MM.1S (cell line): ENCODE measurements around the gene BTK.

Experiments
- DNase-seq: peaks from one replicate; pipeline ENCODE4 v3.0.0-alpha.2; 2015
- H2AFZ ChIP-seq: fragments of 300-600 bp; sonication (generic); 2 replicates; pipeline ENCODE4 v1.6.0; 2016; ENCODE audit warnings: antibody characterized with exemption, low read length
- H3F3A ChIP-seq: fragments of 300-600 bp; sonication (generic); 2 replicates; pipeline ENCODE4 v1.6.1; 2016; ENCODE audit warnings: mild to moderate bottlenecking, antibody characterized with exemption, low read length, moderate library complexity, mixed read lengths; ENCODE audit not compliant: insufficient read depth
- H3K27ac ChIP-seq: fragments of 300-600 bp; sonication (generic); 2 replicates; pipeline ENCODE4 v1.5.1; 2016; ENCODE audit warnings: mild to moderate bottlenecking, low read length
- H3K27me3 ChIP-seq: fragments of 300-600 bp; sonication (generic); replicated peaks from 2 replicates; pipeline ENCODE4 v1.6.0; 2016; ENCODE audit warnings: low read length; ENCODE audit not compliant: insufficient read depth
- H3K36me3 ChIP-seq: fragments of 300-600 bp; sonication (generic); replicated peaks from 2 replicates; pipeline ENCODE4 v1.6.1; 2016; ENCODE audit warnings: mild to moderate bottlenecking, low read length, mixed read lengths; ENCODE audit not compliant: insufficient read depth
- H3K4me1 ChIP-seq: fragments of 300-600 bp; sonication (generic); 2 replicates; pipeline ENCODE4 v1.6.1; 2016; ENCODE audit warnings: low read length, mixed read lengths
- H3K4me2 ChIP-seq: fragments of 300-600 bp; sonication (generic); 2 replicates; pipeline ENCODE4 v1.6.0; 2016; ENCODE audit warnings: low read depth, low read length
- H3K4me3 ChIP-seq: fragments of 300-600 bp; sonication (generic); 2 replicates; pipeline ENCODE4 v1.5.1; 2016; ENCODE audit warnings: low read length, mixed read lengths
- H3K79me2 ChIP-seq: fragments of 300-600 bp; sonication (generic); 2 replicates; pipeline ENCODE4 v1.6.1; 2016; ENCODE audit warnings: mixed run types, low read length, mixed read lengths
- H3K9ac ChIP-seq: fragments of 300-600 bp; sonication (generic); 2 replicates; pipeline ENCODE4 v1.6.1; 2016; ENCODE audit warnings: low read length, mixed read lengths
- H3K9me2 ChIP-seq: fragments of 300-600 bp; sonication (generic); replicated peaks from 2 replicates; pipeline ENCODE4 v1.6.1; 2016; ENCODE audit warnings: mild to moderate bottlenecking, low read length, mixed read lengths; ENCODE audit not compliant: insufficient read depth
- H3K9me3 ChIP-seq: fragments of 300-600 bp; sonication (generic); replicated peaks from 2 replicates; pipeline ENCODE4 v1.6.1; 2016; ENCODE audit warnings: mild to moderate bottlenecking, low read length, mixed read lengths; ENCODE audit not compliant: insufficient read depth
- H4K20me1 ChIP-seq: fragments of 300-600 bp; sonication (generic); 2 replicates; pipeline ENCODE4 v1.6.1; 2016; ENCODE audit warnings: mild to moderate bottlenecking, low read length, moderate library complexity, mixed read lengths; ENCODE audit not compliant: insufficient read depth
- CTCF ChIP-seq: fragments of 300-600 bp; sonication (generic); IDR thresholded peaks from 2 replicates; pipeline ENCODE4 v1.5.1; 2016; ENCODE audit warnings: antibody characterized with exemption, low read length, mixed read lengths
- EZH2 ChIP-seq: fragments of 300-600 bp; sonication (generic); optimal IDR thresholded peaks from 2 replicates; pipeline ENCODE3; 2017; ENCODE audit warnings: low read depth, mild to moderate bottlenecking, antibody characterized with exemption, low read length, mixed read lengths
- EZH2phosphoT487 ChIP-seq: fragments of 300-600 bp; sonication (generic); IDR thresholded peaks from 2 replicates; pipeline ENCODE4 v1.6.1; 2018; ENCODE audit warnings: antibody characterized with exemption, low read length

BTK gene

GRCh38 chrX:101370888-101371504 is 15.0 kb downstream of the BTK start:
- peaks cover 14% of the 10 kb centered on the region for H3K4me1 ChIP-seq
- no peaks in the 10 kb centered on the region for H3K9me3 ChIP-seq
- H3K9me2 ChIP-seq: no peaks in the 10 kb centered on the region
- H2AFZ ChIP-seq: 0 out of 2 replicates have a peak overlapping the region, but pooled peaks have one; percentile 30
- H3K27ac ChIP-seq: peak overlapping the region; percentile 38; the same call in 1 of the 2 replicates
- H3K4me3 ChIP-seq: no peak overlapping the region
- H3K27me3 ChIP-seq: no peaks in the 10 kb centered on the region
- no peaks in the 10 kb centered on the region for H3F3A ChIP-seq
- no peaks in the 10 kb centered on the region for H4K20me1 ChIP-seq
- H3K79me2 ChIP-seq: no peaks in the 10 kb centered on the region
- no peak for TF ChIP-seq EZH2
- TF ChIP-seq CTCF: no peak
- DNase-seq: peak; percentile 21
- no peak overlapping the region for H3K9ac ChIP-seq
- H3K36me3 ChIP-seq: no peaks in the 10 kb centered on the region
- no peak overlapping the region; the same call in 1 of the 2 replicates for H3K4me2 ChIP-seq

GRCh38 chrX:101369687-101370086 is 16.3 kb downstream of the BTK start:
- Histone ChIP-seq H3K4me1 (peaks cover 14% of the 10 kb centered on the region), H3K27ac (no peak overlapping the region), H2AFZ (no peak overlapping the region), H3K4me2 (no peak overlapping the region), H3K9me3 (no peaks in the 10 kb centered on the region), H3K9ac (no peak overlapping the region), H3K27me3 (no peaks in the 10 kb centered on the region), H3F3A (no peaks in the 10 kb centered on the region), H3K36me3 (no peaks in the 10 kb centered on the region), H4K20me1 (no peaks in the 10 kb centered on the region), H3K9me2 (no peaks in the 10 kb centered on the region), H3K4me3 (no peak overlapping the region), H3K79me2 (no peaks in the 10 kb centered on the region)
- DNase-seq: no peak
- TF ChIP-seq EZH2 (no peak), EZH2phosphoT487 (no peak), CTCF (no peak)

- no peak overlapping the region for H2AFZ ChIP-seq
- H3K4me3 ChIP-seq: no peak overlapping the region
- no peaks in the 10 kb centered on the region for H3F3A ChIP-seq
- no peak overlapping the region for H3K27ac ChIP-seq
- TF ChIP-seq CTCF: no peak
- TF ChIP-seq EZH2: no peak
- TF ChIP-seq EZH2phosphoT487: no peak
- H3K9me2 ChIP-seq: no peaks in the 10 kb centered on the region
- H3K36me3 ChIP-seq: no peaks in the 10 kb centered on the region
- H3K9ac ChIP-seq: no peak overlapping the region
- no peaks in the 10 kb centered on the region for H3K79me2 ChIP-seq
- H3K27me3 ChIP-seq: no peaks in the 10 kb centered on the region
- peaks cover 14% of the 10 kb centered on the region for H3K4me1 ChIP-seq
- H4K20me1 ChIP-seq: no peaks in the 10 kb centered on the region
- no peak for DNase-seq
- no peaks in the 10 kb centered on the region for H3K9me3 ChIP-seq
- no peak overlapping the region for H3K4me2 ChIP-seq
Observed at GRCh38 chrX:101368800-101369199, 17.2 kb downstream of the BTK start.
